ENCODE data around the gene SMIM45.

The SMIM45 gene

GRCh38 chr22:41996826-41997225 lies 44.9 kb downstream of the SMIM45 start:
- peaks cover 6% of the 10 kb centered on the region for H3K79me2 ChIP-seq (ENCODE audit: insufficient read depth, low read length)
- Mint-ChIP-seq H3K9me3 (peaks cover 0 to 9% (median 4%) of the 10 kb centered on the region in 7 donors), H3K4me3 (no peak overlapping the region), H3K27ac (no peak overlapping the region), H3K4me1 (peaks cover 23% of the 10 kb centered on the region), H3K27me3 (ENCODE audit: low read depth in 3 of 3) (peaks cover 1 to 13% (median 13%) of the 10 kb centered on the region in 3 donors), H3K36me3 (peaks cover 9 to 12% of the 10 kb centered on the region in 2 donors)
- no peak overlapping the region for H3K4me3 ChIP-seq (replicated peaks in 1 of 3; ENCODE audit: low read depth in 2 of 3, low read length in 3 of 3)
- DNase-seq: no peak
- no peaks in the 10 kb centered on the region for H4K20me1 ChIP-seq (ENCODE audit: insufficient read depth, low read length)
- H3K4me1 ChIP-seq (ENCODE audit: control insufficient read depth in 1 of 2, insufficient read depth in 2 of 2, low read length in 2 of 2): peaks cover 17 to 20% of the 10 kb centered on the region in 2 donors
- no peak for TF ChIP-seq CTCF (IDR thresholded peaks at IDR 0.05)
- no peaks in the 10 kb centered on the region for H3K36me3 ChIP-seq (replicated peaks in 1 of 2; ENCODE audit: control insufficient read depth in 1 of 2, insufficient read depth in 2 of 2, low read length in 2 of 2)
- H2AFZ ChIP-seq (ENCODE audit: insufficient read depth, low read depth, low read length, poor library complexity, severe bottlenecking): no peak overlapping the region
- 100% methylated on average over 3 of the region's 5 CpGs for WGBS (ENCODE audit: insufficient coverage)
- H3K27me3 ChIP-seq (ENCODE audit: control insufficient read depth in 2 of 2, insufficient read depth in 2 of 2, low read length in 2 of 2): peaks cover 0 to under 1% of the 10 kb centered on the region in 2 donors
- peaks cover 0 to 5% of the 10 kb centered on the region in 2 donors for H3K9me3 ChIP-seq (replicated peaks in 1 of 2; ENCODE audit: control insufficient read depth in 1 of 2, insufficient read depth in 1 of 2, low read length in 2 of 2)
- H3K9ac ChIP-seq (ENCODE audit: insufficient read depth, low read length, poor library complexity, severe bottlenecking): no peak overlapping the region
- H3K4me2 ChIP-seq (replicated peaks; ENCODE audit: extremely low read depth, low read length, poor library complexity, severe bottlenecking): no peak overlapping the region
- H3K27ac ChIP-seq (ENCODE audit: low read depth in 1 of 2, low read length in 2 of 2): no peak overlapping the region
- intact Hi-C loops (cut with micrococcal nuclease): loop anchor here (5.0 kb wide), 1 partner anchor 75 kb away; the partner anchor contains the start of genes NAGA (in 2 of the 2) and PHETA2 (in 2 of the 2)

GRCh38 chr22:41998361-41999261 lies 46.7 kb downstream of the SMIM45 start, which contains the start of gene WBP2NL:
Gene WBP2NL (plus strand): TSS chr22:41998788. CDS start chr22:41998819, 31 bp downstream.
- Histone ChIP-seq H4K20me1 (ENCODE audit: insufficient read depth, low read length) (no peaks in the 10 kb centered on the region), H3K36me3 (replicated peaks in 1 of 2; ENCODE audit: control insufficient read depth in 1 of 2, insufficient read depth in 2 of 2, low read length in 2 of 2) (no peaks in the 10 kb centered on the region), H3K9me3 (replicated peaks in 1 of 2; ENCODE audit: control insufficient read depth in 1 of 2, insufficient read depth in 1 of 2, low read length in 2 of 2) (peaks cover 0 to 6% of the 10 kb centered on the region in 2 donors), H3K4me2 (replicated peaks; ENCODE audit: extremely low read depth, low read length, poor library complexity, severe bottlenecking) (peak within 1 kb of the TSS; percentile 72), H3K27me3 (ENCODE audit: control insufficient read depth in 2 of 2, insufficient read depth in 2 of 2, low read length in 2 of 2) (no peaks in the 10 kb centered on the region), H3K9ac (ENCODE audit: insufficient read depth, low read length, poor library complexity, severe bottlenecking) (peak within 1 kb of the TSS; percentile 72), H3K27ac (ENCODE audit: low read depth in 1 of 2, low read length in 2 of 2) (peak within 1 kb of the TSS; percentile 48 to 77), H3K4me1 (ENCODE audit: control insufficient read depth in 1 of 2, insufficient read depth in 2 of 2, low read length in 2 of 2) (peaks cover 17 to 20% of the 10 kb centered on the region in 2 donors), H3K79me2 (ENCODE audit: insufficient read depth, low read length) (peaks cover 6% of the 10 kb centered on the region), H3K4me3 (replicated peaks in 1 of 3; ENCODE audit: low read depth in 2 of 3, low read length in 3 of 3) (peak within 1 kb of the TSS; percentile 56 to 84 (median 73)), H2AFZ (ENCODE audit: insufficient read depth, low read depth, low read length, poor library complexity, severe bottlenecking) (peak within 1 kb of the TSS; percentile 89)
- Mint-ChIP-seq H3K27ac (peak within 1 kb of the TSS; percentile 47 to 97 (median 95)), H3K9me3 (peaks cover 0 to 14% (median 5%) of the 10 kb centered on the region in 7 donors), H3K4me1 (peaks cover 23% of the 10 kb centered on the region), H3K36me3 (peaks cover 11 to 13% of the 10 kb centered on the region in 2 donors), H3K27me3 (ENCODE audit: low read depth in 3 of 3) (peaks cover 3 to 11% (median 6%) of the 10 kb centered on the region in 3 donors), H3K4me3 (peak within 1 kb of the TSS; percentile 83 to 99)
- WGBS (ENCODE audit: insufficient coverage): 48% methylated on average over 52 of the region's 71 CpGs
- intact Hi-C loops (cut with micrococcal nuclease): loop anchor here (5.0 kb wide), 1 partner anchor 74 kb away; the partner anchor contains the start of genes NAGA (in 2 of the 2) and PHETA2 (in 2 of the 2)
- no peak for TF ChIP-seq CTCF (IDR thresholded peaks at IDR 0.05)
- DNase-seq: peak; percentile 79 to 92 (median 91)
